A673 (cell line): ENCODE results near the gene NUCKS1. TPM values are rescaled to one million over a fixed set of nuclear protein-coding genes. Genes with fewer than 3 reads are reported as not detected.

ENCODE experiments used
- BruUV-seq: library from RNA; stranded (reverse); fragments of 400-500 nt; replicated peaks from 2 replicates; lab custom pipeline; 2021; lab: Mats Ljungman, UMichigan
- CTCF ChIA-PET: fragments of 300-600 bp; sonication (Branson Sonifier 250); formaldehyde crosslinking; loops from one replicate; lab custom pipeline; 2022; ENCODE audit warnings: antibody characterized with exemption; lab: Charles Lee
- POLR2A ChIA-PET: fragments of 300-600 bp; sonication (Branson Sonifier 250); formaldehyde crosslinking; loops from one replicate; lab custom pipeline; 2022; ENCODE audit warnings: antibody characterized with exemption; ENCODE audit not compliant: low non-redundant PET; lab: Charles Lee
- DNase-seq: peaks from one replicate; pipeline ENCODE4 v3.0.0-alpha.2; 2015; ENCODE audit warnings: low spot score
- H3K27ac ChIP-seq: fragments of 200-600 bp; sonication (generic); 2 replicates; pipeline ENCODE4 v1.5.1; 2016; ENCODE audit warnings: mixed run types, low read depth, mild to moderate bottlenecking, mixed read lengths, antibody characterized with exemption, low read length; ENCODE audit not compliant: poor library complexity, severe bottlenecking
- H3K27me3 ChIP-seq: fragments of 200-600 bp; sonication (generic); replicated peaks from 2 replicates; pipeline ENCODE4 v1.6.1; 2017; ENCODE audit warnings: mixed run types, low read depth, mild to moderate bottlenecking, mixed read lengths, antibody characterized with exemption, low read length; ENCODE audit not compliant: insufficient read depth, poor library complexity
- H3K36me3 ChIP-seq: fragments of 200-600 bp; sonication (generic); 2 replicates; pipeline ENCODE4 v1.6.1; 2016; ENCODE audit warnings: mixed run types, mild to moderate bottlenecking, mixed read lengths, antibody characterized with exemption, low read length; ENCODE audit not compliant: insufficient read depth, poor library complexity, severe bottlenecking
- H3K4me1 ChIP-seq: fragments of 200-600 bp; sonication (generic); 2 replicates; pipeline ENCODE4 v1.6.1; 2017; ENCODE audit warnings: mixed run types, mild to moderate bottlenecking, mixed read lengths, antibody characterized with exemption, low read length; ENCODE audit not compliant: insufficient read depth, poor library complexity, severe bottlenecking
- H3K4me3 ChIP-seq: fragments of 200-600 bp; sonication (generic); 2 replicates; pipeline ENCODE4 v1.5.1; 2016; ENCODE audit warnings: low read depth, mixed run types, mild to moderate bottlenecking, mixed read lengths, low read length; ENCODE audit not compliant: poor library complexity, severe bottlenecking
- H3K9me3 ChIP-seq: fragments of 200-600 bp; sonication (generic); 2 replicates; pipeline ENCODE4 v1.6.1; 2016; ENCODE audit warnings: mixed run types, low read depth, mild to moderate bottlenecking, mixed read lengths, antibody characterized with exemption, low read length; ENCODE audit not compliant: poor library complexity, severe bottlenecking
- EZH2 ChIP-seq: fragments of 200-600 bp; sonication (generic); IDR thresholded peaks from 2 replicates; pipeline ENCODE4 v1.6.1; 2017; ENCODE audit warnings: borderline replicate concordance, low read depth, mild to moderate bottlenecking, mixed read lengths, antibody characterized with exemption, low read length; ENCODE audit not compliant: poor library complexity, severe bottlenecking
- intact Hi-C: fragments of 100-400 bp; cut with micrococcal nuclease; formaldehyde crosslinking; loops from one replicate; pipeline ENCODE4 v1.10.0; 2022; ENCODE audit not compliant: unreplicated experiment
- total RNA-seq: library from RNA; stranded (reverse); gene quantifications from 2 replicates; pipeline ENCODE4 v1.2.3, GENCODE V29; 2021
- TF ChIP-seq, protein P1 (sequence below): fragments of 300-800, 200-600 bp; sonication (generic); conservative IDR thresholded peaks from 2 replicates; pipeline ENCODE4 v1.5.1; 2017; ENCODE audit warnings: low read depth, mild to moderate bottlenecking, antibody characterized with exemption, low read length, moderate library complexity, mixed read lengths

The NUCKS1 gene
- total RNA-seq, 1 experiment from 2014 or later, result 437 TPM

DNA sequence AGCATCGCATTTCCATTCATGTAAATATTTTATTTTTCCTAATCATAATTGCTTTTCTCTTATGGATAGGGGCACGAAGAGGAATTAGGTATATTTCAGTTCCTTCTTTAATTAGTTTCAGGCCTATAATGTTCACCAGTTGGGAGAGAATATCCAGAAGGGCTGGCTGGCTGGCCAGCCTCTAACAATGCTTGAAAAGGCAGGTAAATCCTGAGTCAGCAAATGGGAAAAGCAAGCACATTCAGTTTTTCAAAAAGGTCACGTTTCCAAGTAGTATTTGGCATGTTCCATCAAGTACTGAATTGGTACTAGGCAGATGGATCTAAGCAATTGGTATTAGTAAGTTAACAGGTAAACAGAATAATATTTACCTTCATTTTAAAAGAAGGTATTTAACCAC is 17.3 kb upstream of the NUCKS1 start:
- H3K4me1 ChIP-seq, result no peaks in the 10 kb centered on the region
- intact Hi-C loops, result no loop called here
- CTCF ChIA-PET, result no interaction called here
- no TSS peak for BruUV-seq
- H3K4me3 ChIP-seq, result no peak overlapping the region
- no peaks in the 10 kb centered on the region for H3K9me3 ChIP-seq
- H3K36me3 ChIP-seq, result no peaks in the 10 kb centered on the region
- no peaks in the 10 kb centered on the region for H3K27me3 ChIP-seq
- no peak for TF ChIP-seq EZH2
- TF ChIP-seq, protein P1, sequence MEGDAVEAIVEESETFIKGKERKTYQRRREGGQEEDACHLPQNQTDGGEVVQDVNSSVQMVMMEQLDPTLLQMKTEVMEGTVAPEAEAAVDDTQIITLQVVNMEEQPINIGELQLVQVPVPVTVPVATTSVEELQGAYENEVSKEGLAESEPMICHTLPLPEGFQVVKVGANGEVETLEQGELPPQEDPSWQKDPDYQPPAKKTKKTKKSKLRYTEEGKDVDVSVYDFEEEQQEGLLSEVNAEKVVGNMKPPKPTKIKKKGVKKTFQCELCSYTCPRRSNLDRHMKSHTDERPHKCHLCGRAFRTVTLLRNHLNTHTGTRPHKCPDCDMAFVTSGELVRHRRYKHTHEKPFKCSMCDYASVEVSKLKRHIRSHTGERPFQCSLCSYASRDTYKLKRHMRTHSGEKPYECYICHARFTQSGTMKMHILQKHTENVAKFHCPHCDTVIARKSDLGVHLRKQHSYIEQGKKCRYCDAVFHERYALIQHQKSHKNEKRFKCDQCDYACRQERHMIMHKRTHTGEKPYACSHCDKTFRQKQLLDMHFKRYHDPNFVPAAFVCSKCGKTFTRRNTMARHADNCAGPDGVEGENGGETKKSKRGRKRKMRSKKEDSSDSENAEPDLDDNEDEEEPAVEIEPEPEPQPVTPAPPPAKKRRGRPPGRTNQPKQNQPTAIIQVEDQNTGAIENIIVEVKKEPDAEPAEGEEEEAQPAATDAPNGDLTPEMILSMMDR, result no peak
- no peak overlapping the region for H3K27ac ChIP-seq
- no peak for DNase-seq
- POLR2A ChIA-PET, result no interaction called here

DNA sequence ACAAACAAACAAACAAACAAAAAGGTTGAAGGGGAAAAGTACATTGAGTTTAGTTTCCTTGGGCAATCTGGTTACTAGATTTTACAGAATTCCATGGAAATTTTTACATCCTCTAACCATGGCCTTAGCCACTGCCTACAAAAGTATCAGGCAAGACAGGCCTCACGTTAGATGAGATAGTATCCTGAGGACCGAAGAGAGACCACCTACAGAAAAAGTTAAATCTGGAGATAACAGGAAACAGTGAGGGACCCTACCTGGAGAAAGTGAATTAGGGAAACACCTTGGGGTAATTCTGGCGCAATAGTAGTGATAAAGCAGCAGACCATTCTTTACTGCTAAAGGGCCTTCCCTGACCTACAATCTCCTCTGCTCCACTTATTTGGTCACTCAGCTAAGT is 16.6 kb upstream of the NUCKS1 start:
- Histone ChIP-seq H3K27ac (no peak overlapping the region), H3K9me3 (no peaks in the 10 kb centered on the region), H3K27me3 (no peaks in the 10 kb centered on the region), H3K4me3 (no peak overlapping the region), H3K36me3 (no peaks in the 10 kb centered on the region), H3K4me1 (no peaks in the 10 kb centered on the region)
- BruUV-seq, result no TSS peak
- TF ChIP-seq EZH2, result no peak
- TF ChIP-seq, protein P1, result no peak
- no peak for DNase-seq
- intact Hi-C loops, result no loop called here
- ChIA-PET CTCF (no interaction called here), POLR2A (no interaction called here)

DNA sequence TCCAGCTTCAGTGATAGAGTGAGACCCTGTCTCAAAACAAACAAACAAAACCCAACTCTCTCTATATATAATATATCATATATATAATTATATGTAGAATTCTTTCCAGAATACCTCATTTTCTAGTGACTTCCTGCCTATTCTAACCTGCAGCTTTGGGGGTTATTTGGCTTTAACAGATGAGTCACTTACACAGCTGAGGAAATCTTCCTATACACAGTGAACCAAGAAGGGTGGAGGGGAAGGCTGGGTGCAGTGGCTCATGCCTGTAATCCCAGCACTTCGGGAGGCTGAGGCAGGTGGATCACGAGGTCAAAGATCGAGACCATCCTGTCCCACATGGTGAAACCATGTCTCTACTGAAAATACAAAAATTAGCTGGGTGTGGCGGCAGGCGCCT is 16.1 kb upstream of the NUCKS1 start:
- no peaks in the 10 kb centered on the region for H3K9me3 ChIP-seq
- TF ChIP-seq EZH2, result no peak
- TF ChIP-seq, protein P1, result no peak
- ChIA-PET POLR2A (no interaction called here), CTCF (no interaction called here)
- no peak for DNase-seq
- no peak overlapping the region for H3K27ac ChIP-seq
- H3K27me3 ChIP-seq, result no peaks in the 10 kb centered on the region
- no peaks in the 10 kb centered on the region for H3K36me3 ChIP-seq
- BruUV-seq, result no TSS peak
- H3K4me3 ChIP-seq, result no peak overlapping the region
- H3K4me1 ChIP-seq, result no peaks in the 10 kb centered on the region
- intact Hi-C loops, result no loop called here
